GM10266 (cell line): ENCODE results near the gene ACOXL.
A peak's percentile ranks its signal among the peaks of the same experiment; 100 is the strongest.
"Not testable (repeated sequence)": the region's sequence is repeated elsewhere in the genome, so short reads cannot be mapped to it uniquely, and the experiment has no call there.

Experiments
- DNase-seq: peaks from one replicate; pipeline ENCODE4 v3.0.0; 2012; ENCODE audit errors: extremely low spot score
- TF ChIP-seq, protein P1 (sequence below): IDR thresholded peaks from 2 replicates; pipeline ENCODE4 v1.5.1; 2012; ENCODE audit warnings: mild to moderate bottlenecking, low read depth; ENCODE audit not compliant: control insufficient read depth, insufficient read depth; ENCODE audit errors: missing control alignments

The ACOXL gene

DNA sequence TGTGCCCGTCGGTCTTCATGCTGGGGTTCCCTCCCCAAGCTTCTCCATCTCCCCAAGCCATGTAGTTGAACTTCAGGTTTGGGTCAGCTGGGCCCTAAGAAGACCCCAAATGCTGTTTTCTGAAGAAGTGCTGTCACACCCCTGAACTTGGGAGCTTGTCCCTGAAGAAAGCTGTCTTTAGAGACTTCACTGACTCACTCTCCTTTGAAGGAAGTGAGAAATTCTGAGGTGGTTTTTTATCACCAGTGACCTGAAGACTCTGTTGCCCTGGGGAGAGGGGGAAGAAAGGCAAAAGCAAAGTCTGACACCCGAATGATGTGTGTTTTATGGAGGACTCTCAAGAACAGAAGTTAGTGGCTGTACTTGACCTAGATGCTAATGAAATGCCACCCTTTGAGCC lies 304.8 kb downstream of the ACOXL start:
- DNase-seq: peak; percentile 38
- TF ChIP-seq, protein P1, sequence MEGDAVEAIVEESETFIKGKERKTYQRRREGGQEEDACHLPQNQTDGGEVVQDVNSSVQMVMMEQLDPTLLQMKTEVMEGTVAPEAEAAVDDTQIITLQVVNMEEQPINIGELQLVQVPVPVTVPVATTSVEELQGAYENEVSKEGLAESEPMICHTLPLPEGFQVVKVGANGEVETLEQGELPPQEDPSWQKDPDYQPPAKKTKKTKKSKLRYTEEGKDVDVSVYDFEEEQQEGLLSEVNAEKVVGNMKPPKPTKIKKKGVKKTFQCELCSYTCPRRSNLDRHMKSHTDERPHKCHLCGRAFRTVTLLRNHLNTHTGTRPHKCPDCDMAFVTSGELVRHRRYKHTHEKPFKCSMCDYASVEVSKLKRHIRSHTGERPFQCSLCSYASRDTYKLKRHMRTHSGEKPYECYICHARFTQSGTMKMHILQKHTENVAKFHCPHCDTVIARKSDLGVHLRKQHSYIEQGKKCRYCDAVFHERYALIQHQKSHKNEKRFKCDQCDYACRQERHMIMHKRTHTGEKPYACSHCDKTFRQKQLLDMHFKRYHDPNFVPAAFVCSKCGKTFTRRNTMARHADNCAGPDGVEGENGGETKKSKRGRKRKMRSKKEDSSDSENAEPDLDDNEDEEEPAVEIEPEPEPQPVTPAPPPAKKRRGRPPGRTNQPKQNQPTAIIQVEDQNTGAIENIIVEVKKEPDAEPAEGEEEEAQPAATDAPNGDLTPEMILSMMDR: no peak

DNA sequence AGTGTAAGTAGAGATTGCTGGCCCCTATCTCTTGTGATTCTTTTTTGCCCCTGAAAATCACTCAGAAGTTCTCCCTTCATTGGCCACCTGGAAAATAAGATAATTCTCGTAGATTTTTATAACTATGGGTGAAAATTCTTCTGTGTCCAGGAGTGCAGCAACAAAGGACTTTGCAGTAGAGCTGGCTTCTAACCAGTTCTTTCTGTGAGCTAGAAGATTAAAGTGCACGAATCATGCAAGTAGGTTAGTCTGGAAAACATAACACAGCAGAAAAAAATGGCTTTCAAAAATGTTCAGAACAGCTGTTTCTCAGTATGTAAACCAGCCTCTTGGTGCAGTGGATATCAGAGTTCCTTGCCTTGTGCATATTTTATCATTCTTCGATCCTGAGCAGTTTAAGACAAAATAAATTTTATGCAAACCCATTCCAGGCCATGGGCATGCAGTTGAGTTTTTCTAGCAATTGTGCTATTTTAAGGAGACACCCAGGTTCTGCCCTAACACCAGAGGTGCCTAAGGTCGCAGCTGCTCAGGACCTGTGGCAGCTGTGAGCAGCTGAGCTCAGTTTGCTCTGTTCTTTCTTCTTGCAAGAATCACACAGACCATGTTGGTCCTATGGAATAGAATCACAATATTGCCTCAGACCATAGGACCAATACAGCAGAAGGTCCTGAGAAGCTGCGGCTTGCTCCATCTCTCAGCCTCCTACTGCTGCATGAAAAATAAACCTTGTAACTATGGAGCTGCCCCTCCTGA lies 307.4 kb downstream of the ACOXL start:
- DNase-seq: no peak
- TF ChIP-seq, protein P1: no peak

DNA sequence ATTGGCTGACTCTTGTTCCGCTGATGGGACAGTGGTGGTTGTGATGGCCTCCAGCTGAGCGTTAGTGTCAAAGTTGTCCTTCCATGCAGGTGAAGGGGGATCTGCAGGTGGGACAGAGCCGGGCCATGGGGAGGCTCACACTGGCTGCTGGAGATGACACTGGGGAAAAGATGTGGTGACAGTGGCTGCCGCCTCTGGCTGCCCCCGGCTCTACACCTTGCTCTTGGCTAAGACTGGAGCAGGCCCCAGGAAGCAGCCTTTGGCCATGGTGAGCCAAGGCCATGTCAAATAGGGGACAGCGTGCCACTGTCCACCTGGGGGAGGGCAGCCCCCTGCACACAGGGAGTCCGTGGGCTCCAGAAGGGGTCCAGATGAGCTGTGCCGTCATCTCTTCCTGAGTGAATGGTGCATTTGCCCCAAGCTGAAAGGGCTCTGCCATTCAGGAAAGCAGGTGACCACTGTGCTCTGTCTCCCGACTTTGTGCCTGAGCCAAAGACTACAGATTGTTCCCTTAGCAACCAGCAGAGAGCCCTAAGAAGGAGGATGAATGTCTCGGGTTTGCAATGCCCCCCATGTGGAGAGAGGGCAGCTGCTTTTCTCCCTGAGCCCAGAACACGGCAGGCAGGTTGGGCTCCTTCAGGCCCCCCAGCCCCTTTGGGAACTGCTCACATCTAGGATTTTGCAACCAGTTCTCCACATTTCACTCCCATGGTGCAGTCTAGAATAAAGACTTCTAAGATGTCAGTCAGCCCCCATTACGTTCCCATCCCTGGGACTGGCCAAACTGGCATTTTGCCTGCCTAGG lies 309.2 kb downstream of the ACOXL start:
- DNase-seq: no peak
- TF ChIP-seq, protein P1: no peak

DNA sequence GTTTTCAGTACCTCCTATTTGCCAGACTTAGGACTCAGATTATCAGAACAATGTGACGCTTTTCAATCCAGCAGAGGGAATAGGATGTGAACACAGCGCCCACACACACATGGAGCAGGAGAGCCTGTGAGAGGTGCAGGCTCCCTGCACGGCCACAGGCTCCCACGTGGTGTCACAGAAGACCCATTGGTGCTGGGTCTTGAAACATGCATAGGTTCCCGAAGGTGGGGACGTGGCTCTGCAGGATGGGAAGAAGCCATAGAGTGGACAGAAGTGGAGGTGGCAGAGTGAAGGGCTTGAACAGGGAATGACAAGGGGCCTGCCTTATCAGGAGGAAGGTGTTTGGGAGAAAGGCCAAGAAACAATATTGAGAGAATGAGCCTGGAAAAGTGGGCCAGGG lies 309.9 kb downstream of the ACOXL start:
- TF ChIP-seq, protein P1: no peak
- DNase-seq: no peak

DNA sequence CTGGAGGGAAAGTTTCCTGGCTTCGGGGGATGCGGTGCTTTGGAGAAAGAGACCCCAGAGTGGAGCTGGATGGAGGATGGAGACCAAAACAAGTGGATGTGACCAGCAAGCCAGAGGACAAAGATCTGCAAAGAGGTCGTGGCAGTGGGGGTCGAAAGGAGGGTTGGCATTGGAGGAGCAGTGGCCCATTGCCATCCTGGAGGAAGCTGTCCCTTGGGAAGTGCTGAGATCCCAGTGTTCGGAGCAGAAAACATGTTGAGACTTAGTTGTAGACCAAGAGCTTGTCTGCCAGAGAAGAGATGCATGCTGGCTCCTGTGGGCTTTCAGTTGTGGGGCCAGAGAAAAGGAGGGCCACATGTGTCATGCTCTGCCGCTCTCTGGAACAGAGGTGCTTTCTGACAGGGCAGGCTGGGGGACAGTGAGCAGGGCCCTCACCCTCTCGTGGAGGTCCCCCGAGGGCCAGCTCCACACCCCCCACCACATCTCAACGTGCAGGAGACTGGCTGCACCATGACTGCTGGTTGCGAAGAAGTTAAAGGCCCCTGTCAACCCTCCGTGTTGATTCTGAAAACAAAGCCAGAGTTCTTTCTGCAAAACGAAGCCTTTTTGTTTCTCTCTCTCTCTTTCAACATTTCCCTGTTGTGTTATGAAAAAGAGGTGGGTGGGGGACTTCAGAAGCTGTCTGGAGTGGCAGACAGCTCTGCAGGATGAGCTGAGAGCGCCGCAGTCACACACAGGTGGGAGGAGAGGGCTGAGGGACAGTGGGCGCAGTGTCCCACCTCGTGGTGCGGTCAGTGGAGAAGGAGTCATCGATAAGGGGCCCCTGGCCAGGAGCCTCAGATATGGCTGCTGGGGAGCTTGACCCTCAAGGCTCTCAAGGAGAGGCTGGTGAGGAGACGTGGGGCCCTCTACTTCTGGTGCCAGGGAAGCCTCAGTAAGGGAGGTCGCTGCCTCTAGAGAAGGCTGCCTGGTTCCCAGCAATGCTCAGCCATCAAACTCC lies 310.7 kb downstream of the ACOXL start:
- DNase-seq: peak; percentile 42
- TF ChIP-seq, protein P1: no peak

DNA sequence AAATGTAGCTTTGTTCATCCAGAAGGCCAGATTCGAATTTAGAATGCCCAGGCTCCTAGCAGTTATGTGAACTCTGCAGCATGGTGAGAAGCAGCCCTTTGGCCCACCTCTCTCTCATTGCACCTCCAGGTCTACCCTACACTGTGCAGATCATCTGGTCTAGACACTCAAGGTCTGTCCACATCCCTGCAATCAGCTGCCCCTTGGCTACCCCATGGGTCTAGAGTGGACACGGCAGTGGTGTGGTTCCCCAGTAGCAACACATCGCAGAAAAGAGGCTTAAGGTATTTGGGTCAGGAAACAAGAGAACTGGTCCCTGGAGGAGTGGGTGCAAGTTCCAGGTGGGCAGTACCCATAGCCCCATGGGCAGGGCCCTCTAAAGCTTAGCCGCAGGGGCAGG lies 311.7 kb downstream of the ACOXL start:
- no peak for DNase-seq
- TF ChIP-seq, protein P1: no peak

DNA sequence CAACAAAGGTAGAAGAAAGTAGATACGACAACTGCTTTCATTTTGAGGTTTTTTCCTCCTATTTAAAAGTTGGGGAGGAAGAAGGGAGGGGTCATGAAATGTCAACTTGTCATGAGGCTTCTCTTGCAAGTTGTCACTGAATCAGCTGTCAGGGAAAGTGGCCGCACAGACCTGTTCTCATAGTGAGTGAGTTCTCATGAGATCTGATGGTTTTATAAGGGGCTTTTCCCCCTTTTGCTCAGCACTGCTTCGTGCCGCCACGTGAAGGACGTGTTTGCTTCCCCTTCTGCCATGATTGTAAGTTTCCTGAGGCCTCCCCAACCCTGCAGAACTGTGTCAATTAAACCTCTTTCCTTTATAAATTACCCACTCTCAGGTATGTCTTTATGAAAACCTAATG lies 312.9 kb downstream of the ACOXL start:
- not testable (repeated sequence) for DNase-seq
